Fibroblast of skin of back (primary cell): ENCODE measurements around the gene PRKN.

Source experiments
- DNase-seq: peaks from one replicate; pipeline ENCODE4 v3.0.0-alpha.2; 2013

PRKN gene

GRCh38 chr6:162528538-162528937, 199.0 kb downstream of the PRKN start:
- DNase-seq: no peak

- no peak for DNase-seq
Observed at GRCh38 chr6:162526960-162527359, 200.6 kb downstream of the PRKN start.

DNA sequence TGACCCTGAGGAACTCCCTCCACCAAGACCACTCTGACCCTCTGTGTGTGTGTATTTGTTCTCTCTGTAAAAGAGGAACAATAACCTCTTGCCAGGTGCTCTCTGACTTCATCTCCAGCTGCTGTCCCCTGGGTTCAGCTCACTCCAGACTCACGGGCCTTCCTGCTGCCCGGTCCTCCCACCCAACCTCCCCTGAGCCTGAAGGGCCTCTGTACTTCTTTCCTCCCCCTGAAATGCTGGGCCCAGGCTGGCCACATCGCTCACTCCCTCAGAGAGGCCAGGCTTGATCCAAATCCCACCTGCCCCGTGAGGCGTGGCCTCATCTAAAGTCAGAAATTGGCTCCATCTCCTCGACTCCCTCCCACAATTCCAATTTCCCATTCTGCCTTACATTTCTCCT, 202.4 kb downstream of the PRKN start:
- DNase-seq: no peak

GRCh38 chr6:162512744-162513143, 214.8 kb downstream of the PRKN start:
- no peak for DNase-seq

- DNase-seq: peak; percentile 11
Observed at GRCh38 chr6:162497389-162497788, 230.2 kb downstream of the PRKN start.

DNA sequence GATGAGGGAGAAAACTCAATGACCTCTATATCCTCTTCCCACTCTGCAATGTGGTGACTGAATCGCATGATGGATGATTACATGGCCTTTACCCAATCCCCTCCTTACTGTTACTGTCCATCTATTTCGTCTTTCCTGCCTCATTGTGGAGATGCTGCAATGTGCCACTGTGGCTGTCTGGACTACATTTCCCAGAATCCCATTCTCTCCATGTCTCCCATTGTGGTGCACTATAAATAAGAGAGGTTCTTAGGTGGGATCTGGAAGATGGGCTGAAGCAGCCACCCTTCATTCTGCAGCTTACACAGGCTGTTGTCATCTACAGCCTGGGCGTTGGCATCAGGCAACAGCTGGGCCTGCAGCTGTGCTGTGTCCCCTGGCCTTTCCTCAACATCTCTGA, 233.6 kb downstream of the PRKN start:
- DNase-seq: no peak

DNA sequence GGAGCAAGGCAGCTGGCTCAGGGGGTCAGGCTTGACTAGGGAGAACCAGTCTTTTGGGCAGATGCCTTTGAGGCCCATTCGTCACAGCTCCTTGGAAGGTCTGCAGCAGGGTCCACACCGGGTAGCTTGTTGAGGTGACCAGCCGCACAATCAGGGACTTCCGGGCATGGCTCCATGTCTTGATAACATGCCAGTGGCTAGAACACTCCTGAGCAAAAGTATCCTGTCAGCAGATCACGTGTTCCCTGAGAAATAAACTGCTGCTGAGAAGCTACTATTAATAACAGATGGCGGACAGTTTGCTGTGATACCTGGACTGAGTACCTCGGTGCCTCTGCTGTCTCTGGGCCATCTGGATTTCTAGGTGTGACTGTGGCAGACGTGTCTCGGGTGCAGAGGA, 235.9 kb downstream of the PRKN start:
- DNase-seq: no peak

DNA sequence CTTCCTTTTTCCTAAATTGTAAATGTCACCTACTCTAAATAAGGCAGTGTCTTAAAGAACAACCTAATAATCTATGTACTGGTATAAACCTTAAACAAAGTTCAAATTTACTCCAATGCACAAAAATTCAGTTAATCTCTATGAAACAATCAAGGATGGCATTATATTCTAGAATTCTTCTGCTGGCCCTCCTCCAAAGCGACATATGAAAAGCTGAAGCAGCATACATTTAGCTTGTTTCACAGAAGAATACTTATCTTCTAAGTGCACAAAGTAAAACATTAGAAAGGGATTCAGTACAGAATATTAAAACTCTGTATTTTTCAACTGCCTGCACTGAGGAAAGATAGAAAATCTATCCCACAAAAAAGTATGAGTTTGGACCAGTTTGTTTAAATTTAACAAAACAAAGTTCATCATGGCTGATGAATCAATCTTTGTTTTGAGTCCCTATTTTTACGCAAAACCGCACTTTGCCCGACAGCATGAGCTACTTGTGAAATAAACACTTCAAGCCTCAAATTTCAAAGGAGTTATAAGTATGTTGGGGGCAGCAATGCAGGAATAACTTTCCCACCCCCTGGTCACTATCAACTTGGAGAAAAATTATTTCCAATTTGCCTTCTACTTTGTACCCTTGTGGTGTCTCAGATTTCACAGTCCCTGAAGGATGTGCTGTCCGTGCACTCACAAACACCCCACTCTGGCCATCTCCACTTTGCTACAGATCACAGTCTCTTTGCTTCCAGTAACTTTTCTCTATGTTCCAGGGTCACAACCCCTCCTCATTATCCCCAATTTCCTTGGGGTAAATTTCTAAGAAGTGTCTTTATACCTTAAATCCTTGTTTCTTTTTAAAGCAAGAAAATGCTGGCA, 238.2 kb downstream of the PRKN start:
- DNase-seq: no peak

- DNase-seq: no peak
Observed at GRCh38 chr6:162488444-162488843, 239.1 kb downstream of the PRKN start.

GRCh38 chr6:162485464-162485863, 242.1 kb downstream of the PRKN start:
- no peak for DNase-seq

DNA sequence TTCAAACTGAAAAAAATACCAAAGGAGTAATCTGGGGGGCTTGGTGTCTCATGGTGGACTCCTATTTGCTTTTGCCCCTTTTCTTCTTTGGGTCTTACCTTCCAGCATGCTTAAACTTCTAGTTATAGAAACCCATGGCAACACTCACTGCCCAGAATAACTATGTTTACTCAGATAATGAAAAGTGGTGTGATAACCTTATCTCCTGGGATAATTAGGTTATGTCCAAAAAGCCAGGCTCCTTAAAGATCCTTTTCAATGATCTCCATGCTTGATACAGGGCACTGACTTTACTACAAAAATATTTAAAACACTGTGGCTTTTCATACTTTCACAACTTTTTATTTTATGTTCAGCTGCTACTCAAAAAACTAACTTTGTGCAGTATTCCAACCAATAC, 245.6 kb downstream of the PRKN start:
- DNase-seq: no peak

GRCh38 chr6:162481320-162481719, 246.2 kb downstream of the PRKN start:
- DNase-seq: no peak

- DNase-seq: no peak
Observed at GRCh38 chr6:162478192-162478671, 249.3 kb downstream of the PRKN start.

DNA sequence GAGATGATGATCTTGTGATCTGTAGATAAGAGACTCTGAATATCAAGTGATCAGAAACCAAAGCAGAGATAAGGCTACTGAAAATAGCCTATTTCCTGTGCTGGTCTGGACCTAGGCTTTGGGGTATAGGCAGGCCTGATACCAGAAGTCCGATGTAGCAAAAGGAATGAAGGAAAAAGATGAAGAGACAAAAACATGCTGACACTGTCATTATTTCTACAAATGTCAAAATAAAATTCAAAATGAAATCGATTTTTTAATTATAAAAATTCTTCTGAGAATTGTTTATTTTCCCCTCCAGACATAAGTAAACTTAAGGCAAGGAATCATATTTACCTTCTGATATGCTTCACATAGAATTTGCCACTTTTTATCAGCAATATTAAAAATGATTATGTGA, 252.8 kb downstream of the PRKN start:
- no peak for DNase-seq

- no peak for DNase-seq
Observed at GRCh38 chr6:162471842-162472241, 255.7 kb downstream of the PRKN start.

DNA sequence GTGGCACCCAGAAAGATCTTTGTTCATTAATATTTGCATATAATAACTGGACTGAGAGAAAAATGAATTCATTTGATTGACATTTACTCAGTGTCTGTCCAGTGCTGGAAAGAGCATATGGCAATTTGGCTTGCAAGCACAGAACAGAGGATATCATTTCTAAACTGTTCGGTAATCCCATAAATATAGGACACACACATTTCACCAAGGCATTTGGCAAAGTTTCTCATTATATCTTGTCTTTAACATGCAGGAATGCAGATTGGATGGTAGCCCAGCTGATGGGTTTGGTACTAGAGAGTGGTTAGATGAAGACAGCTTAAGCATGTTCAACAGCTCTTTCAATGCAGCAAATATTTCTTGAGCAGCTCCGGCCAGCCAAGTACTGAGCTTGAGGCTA, 259.2 kb downstream of the PRKN start:
- peak; percentile 64 for DNase-seq

DNA sequence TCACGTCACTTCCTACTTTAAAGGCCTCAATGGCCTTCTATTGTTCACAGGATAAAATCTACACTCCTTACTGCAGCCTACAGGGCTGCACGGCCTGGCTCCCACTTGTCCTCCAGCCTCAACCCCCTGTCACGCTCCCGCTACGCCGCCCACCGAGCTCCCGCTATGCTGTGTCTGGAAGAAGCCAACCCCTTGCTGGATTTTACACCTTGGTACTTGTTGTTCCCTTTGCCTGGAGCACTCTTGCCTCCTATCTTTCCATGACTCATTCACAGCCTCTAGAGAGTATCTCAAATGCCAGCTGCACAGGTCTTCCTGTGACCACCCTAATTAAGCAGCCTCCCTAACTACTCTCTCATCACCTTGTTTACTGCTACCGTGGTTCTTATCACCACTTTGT, 259.9 kb downstream of the PRKN start:
- no peak for DNase-seq

DNA sequence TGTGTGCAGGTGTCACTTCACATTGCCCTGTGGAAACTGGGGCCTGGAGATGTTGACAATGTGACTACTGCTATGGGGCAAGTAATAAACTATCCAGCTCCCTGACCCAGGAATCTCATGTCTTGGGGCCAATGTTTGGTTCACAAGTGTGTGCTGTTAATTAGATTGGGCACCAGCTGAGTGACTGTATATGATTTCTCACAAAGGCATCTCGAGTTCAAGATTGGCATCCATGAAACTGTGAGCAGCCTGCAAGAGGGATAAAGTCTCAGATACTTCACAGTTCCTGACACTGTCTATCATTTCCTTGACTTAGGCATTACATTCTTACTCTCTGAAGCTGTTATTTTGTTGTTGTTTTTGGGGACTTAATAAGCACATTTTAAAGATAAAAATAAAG, 264.0 kb downstream of the PRKN start:
- no peak for DNase-seq

DNA sequence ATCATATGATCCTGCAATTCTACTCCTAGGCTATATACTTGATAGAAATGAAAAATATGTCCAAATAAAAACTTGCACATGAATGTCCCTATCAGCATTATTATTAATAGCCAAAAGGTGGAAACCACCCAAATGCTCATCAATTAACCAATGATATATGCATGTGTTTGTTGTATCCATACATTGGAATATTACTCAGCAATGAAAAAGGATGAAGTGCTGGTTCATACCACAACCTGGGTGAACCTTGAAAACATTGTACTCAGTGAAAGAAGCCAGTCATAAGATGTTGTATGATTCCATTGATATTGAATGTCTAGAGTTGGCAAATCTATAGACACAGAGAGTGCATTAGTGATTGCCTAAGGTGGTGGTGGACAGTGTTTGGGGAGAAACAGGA, 267.6 kb downstream of the PRKN start:
- no peak for DNase-seq

GRCh38 chr6:162450358-162450757, 277.2 kb downstream of the PRKN start:
- no peak for DNase-seq

DNA sequence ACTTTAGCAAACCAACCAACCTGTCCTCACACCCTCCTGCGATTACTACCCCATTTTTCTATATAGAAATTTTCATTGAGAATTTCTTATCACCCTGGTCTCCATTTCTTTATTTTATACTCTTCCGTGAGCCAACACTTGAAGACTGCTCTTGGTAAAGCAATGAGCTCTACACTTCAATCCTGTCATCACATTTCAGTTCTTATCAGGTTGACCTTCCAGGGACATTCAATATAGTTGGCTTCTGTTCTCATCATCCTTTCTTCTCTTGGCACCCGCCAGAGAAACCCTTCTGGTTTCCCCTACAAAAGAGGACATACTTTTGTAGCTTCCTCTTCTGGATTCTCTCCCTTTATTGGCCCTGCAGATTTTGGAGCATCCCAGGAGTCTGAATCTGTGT, 279.3 kb downstream of the PRKN start:
- no peak for DNase-seq

DNA sequence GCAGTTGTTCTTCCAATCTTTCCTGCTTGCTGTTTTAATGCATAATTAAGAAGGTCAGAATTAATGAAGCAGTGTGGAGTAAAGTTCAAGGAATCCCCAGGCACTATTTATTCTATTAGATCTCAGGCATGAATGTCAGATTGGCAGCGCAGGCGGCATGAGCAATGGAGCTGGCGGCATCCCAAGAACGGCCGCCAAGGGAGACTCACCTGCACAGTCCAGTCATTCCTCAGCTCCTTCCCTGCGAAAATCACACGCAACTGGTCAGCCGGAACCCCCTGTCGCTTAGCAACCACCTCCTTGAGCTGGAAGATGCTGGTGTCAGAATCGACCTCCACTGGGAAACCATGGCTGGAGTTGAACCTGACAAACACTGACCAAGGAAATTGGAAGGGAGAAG, 284.5 kb downstream of the PRKN start:
- DNase-seq: no peak

DNA sequence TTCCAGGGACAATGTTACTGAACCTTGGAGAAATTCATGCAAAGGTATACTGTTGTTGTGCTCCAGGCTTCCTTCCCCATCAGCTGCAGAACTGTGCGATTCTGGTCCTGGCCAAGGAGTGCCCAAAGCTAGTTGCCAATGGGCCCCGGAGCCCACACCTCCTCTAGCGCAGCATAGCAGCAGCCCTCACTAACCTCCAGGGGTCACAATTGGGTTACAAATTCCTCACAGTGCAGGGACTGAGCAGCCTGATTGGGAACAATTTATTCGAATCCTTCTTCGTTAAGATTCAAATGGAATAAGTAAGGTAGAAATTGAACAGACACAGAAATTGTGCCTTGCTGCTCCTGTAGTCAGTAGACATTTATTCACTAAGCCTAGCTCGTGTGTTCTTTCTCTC, 284.9 kb downstream of the PRKN start:
- DNase-seq: peak; percentile 11

DNA sequence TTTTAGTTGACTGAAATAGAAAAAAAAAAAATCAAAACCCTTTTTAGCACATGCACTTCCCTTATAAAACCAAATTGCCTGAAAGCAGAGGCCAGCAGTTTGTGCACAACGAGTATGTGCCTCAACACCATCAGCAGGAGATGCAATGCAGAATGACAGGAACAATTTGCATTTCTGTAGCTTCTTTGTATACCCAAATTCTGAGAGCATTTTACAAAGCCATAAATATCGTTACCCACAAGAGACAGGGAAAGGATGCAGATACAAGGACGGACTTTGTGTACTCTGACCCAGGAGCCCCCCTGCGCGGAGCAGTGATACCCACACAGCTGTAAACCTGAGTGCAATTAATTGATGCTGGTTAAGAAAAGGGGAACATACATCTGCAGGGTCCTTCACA, 285.6 kb downstream of the PRKN start:
- no peak for DNase-seq

- no peak for DNase-seq
Observed at GRCh38 chr6:162438980-162439379, 288.6 kb downstream of the PRKN start.
